ENCODE measurements around the gene ABCD2.
"Not testable (repeated sequence)": the region's sequence is repeated elsewhere in the genome, so short reads cannot be mapped to it uniquely, and the experiment has no call there.

ABCD2 gene

DNA sequence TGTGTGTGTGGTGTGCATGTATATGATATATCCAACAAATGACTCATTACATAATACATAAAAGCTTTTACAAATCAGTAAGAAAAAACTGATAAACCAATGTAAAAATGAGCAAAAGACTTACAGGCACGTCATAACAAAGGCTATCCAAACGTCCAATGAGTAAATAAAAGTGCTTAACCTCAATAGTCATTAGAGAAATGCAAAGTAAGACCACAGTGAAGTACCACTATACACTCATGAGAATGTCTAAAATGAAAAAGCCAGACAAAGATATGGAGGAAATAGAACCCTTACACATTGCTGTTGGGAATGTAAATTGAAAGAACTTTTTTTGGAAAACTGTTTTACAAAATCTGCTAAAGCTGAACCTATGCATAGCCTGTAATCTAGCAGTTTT lies 7.8 kb downstream of the ABCD2 start:
- no peak for DNase-seq

DNA sequence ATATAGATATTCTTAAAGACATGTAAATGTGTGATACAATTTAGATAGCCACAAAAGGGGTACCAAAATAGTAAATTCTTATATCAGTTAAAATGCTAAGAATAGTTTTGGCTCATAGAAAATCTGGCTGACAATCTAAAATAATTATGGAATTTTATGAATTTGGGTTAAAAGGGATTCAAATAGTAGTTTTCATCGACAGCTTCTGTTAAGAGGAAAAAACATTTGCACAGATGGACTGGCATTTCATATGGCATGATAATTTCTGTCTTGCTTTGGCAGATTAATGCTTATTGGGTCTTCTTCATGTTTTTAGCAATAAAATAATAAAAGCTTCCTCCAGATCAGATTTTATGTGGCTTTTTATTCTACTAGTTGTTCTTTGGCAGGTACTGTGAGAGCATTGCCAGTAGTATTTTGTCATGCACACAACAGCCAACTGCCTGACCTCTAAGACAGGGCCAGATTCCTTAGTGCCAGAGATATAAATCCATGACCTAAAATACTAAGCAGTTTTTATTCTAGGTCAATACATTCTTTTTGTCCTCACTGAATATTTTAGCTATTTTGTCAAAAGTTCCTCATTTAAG lies 9.1 kb downstream of the ABCD2 start:
- no peak for DNase-seq

DNA sequence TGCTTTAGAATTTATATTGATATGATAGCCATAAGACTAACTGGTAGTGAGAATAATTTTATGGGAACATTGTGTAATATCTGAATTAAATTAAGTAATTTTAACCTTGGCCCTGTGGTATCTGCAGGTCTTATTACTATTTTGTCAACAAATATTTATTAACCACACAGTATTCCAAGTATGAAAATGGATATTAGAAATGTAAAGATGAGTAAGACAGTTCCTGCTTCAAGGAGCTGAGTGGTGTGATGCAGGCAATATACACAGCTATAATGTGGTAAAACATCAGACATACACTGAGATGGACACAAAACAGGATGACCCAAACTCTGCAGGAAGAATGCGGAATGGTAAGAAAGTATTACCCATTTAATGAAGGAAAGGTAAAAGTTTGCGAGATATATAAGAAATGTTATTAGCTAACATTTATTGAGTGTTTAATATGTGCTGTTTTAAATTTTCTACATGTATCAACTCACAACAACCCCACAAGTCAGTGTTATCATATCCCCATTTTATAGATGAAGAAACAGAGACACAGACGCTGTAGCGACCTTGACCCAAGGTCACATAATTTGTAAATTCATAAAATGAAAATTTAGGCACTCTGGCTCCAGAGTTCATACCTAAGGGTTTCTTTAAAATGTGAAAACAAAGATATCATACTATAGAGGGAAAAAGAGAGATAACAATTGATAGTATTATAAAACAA lies 12.7 kb downstream of the ABCD2 start:
- no peak for DNase-seq

DNA sequence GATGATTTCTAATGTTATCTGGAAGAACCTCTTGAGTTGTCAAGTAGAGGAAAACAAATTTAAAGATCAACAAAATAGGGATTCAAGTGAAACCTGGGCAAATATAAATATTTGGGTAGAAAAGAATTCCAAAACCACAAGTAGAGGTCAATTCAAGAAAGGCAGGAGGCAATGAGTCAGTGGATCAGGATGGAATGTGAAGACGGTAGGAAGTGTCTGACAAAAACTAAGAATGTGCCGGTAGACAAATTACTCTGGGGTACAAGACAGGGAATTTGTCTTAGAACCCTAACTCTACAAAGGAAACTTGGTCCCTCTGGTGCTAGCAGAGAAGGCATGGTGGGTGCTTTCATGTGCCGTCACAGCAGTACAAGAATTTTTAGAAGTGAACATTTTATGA lies 13.6 kb downstream of the ABCD2 start:
- DNase-seq = no peak

DNA sequence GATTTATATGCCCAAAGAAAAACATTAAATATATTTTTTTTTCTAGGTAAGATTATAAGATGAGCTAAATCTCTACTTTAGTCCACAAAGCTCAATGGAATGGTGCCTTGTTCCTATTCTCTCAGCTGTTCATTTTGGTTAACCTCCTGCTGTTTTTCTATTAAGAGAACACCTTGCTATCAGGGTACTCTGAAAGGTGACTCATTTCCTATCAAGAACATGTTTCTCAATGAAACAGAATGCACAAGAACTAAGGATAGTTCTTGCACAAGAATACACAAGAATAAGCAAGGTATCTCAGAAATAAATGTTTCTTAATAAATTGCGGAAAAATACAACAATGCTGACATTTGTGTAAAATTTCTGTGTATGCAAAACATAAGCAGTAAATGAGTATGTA lies 14.1 kb downstream of the ABCD2 start:
- no peak for DNase-seq

DNA sequence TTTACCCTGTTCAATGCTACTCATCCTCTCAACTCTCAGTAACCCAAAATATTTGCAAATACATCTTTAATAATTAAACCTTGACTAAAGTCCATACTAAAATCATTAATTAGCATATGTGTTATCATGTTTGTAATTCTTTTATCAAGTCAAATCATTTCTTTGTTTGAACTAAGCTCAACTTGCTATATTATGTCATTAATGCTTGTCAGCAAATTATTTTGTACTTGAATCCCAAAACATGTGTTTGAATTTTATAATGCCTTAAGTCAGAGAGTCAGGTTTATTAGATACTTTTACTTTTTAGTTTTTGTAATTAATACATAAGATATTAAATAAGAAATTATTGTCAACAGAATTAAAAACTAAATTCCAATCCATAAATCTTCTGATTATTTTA lies 16.5 kb downstream of the ABCD2 start:
- no peak for DNase-seq

DNA sequence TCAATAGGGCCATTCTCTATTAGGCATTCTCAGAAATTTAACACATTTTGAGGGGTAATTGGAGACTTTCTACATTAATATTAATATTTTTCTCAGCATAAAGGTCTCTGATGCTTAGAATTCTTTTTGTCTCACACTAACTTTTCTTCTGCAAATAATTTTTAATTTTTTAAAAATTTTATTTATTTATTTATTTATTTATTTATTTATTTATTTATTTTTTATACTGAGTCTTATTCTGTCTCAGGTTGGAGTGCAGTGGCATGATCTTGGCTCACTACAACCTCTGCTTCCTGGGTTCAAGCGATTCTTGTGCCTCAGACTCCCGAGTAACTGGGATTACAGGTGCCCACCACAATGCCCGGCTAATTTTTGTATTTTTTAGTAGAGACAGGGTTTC lies 17.7 kb downstream of the ABCD2 start:
- not testable (repeated sequence) for DNase-seq

DNA sequence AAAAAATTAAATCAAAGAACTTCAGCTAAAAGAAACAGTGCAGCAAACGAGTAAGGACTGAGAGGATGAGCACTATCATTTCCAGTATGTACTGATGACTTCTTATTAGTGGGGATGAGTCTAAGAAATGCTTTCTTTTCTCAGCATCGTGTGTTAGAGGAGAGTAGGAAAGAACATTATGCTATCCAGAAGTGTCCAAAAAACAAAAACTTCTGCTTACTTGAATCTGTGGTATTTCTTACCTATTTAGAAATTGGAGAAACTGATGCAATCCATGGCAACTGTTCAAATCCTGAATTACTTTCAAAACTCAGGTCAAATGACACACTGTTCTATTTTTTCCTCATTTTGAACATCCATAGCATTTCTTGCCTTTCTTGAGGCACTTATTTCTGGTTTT lies 23.7 kb downstream of the ABCD2 start:
- DNase-seq = no peak

DNA sequence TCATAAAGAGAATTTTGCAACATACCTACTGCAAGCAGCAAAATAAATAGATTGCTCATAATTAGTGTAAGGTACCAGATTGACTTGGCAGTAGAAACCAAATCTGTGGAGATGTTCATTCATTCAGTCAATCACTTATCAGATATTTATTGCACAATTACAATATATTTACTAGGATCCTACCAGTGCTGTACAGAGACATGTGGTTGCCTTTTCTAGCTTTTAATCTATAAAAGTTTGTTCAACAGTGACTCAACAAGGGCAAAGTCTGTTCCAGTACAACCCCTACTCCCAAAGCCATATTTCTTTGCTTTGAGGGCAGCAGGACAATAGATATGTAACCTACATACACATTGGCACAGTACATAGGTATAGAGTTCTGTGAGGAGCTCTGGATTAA lies 27.3 kb downstream of the ABCD2 start:
- DNase-seq = no peak

DNA sequence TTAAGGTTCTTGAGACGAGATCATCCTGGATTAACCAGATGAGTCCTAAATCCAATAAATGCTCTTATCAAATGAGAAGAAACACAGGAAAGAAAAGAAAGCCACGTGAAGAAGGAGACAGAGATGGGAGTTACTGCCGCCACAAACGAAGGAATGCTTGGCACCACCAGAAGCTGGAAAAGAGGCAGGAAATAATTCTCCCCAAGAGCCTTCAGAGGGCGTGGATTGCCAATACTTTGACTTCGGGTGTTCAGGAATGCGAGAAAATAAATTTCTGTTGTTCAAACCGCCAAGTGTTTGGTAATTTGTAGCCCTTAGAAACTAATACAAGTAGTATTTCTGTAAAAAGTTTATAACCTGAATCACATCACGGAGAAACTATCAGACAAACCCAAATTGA lies 31.3 kb downstream of the ABCD2 start:
- DNase-seq = no peak

DNA sequence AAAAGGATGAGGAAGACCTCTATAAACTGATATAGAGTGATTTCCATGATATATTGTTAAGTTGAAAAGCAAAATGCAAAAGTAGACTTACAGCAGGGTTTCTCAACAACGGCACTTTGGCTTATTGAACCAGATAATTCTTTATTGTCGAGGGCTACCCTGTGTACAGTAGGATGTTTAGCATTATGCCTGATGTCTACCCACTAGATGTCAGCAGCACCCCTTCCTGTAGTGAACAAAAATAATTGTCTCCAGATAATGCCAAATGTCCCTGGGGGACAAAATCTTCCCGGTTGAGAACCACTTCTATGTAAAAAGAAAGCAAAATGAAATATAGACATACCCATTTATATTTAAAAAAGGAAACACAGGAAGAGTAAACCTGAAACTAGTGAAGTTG lies 32.4 kb downstream of the ABCD2 start:
- no peak for DNase-seq

DNA sequence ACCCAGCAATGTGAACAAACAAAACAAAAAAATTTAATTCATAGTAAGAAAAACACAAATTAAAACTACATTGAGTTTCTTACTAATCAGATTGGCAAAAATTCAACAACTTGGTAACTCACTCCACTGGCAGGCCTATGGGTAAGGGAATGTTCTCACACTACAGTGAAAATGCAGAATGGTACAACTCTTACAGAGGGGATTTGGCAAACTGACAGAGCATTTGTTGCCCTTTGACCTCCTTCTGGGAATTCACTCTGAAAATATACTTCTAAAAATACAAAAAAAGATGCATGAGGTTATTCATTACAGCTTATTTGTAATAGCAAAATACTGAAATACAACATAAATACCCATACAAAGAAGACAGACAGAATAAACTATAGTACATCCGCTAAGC lies 32.8 kb downstream of the ABCD2 start:
- DNase-seq = no peak

DNA sequence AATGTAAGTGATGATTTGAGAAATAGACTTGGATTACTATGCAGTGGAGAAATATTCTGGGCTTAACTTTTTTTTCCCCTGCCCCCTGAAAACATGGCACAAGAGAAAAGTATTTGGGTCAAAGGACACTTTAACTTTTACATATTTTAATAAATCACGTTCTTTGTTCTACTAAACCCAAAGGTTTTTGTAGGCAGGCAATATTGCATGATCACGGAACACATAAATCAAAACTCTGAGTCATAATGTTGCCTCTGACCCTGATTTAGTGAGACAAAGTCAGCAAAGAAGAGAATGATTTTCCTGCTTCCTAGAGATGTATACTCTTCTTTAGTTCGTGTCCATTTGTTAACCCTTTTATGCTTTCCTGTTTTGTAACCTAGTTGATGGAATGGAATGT lies 38.0 kb downstream of the ABCD2 start:
- DNase-seq = no peak

DNA sequence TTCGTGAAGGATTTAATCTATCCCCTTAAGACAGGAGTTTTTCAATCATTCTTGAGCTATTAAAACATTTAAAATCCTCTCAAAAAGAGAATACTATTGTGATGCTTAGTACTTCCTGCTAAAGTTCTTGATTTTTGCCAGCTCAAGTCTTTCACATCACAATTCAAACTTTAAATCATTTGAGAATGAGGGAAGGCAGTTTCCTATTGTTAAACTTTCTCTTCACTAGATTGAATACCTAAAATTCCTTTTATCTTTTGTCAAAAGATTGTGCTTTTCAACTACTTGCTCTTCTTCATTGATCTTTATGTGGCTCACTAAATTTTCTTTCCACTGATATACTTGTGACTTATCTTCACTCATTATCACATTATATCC lies 44.1 kb downstream of the ABCD2 start:
- DNase-seq = no peak

DNA sequence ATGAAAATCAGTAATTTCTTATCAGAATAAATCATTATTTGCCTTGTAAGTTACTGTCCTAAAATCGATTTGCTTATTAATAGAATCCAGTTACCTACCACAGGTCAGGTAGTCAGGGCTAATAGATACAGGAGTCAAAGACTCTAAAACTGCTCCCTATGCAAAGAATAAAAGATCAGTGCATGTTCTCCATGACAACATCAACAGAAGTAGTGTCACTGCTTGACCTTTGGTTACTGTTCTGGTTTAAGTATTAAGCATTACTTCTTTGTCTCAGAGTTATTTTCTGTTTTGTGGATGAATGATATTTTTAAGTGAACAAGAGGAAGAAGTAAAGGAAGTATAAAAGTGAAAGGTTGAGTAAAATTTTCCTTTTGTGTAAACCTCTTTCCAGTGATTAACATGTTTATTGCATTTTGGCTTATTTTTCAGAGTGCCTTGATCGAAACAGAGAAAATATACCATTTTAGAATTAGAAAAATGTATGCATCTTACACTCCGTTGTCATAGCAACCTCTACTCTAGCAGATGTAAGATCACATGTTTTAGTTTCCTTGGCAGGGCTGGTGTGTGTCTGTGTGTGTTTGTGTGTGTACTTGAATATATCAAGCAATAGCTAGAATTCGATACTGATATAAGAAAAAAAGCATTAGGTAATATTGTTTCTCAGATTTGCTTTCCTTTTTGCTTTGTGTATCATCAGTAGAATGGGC lies 44.7 kb downstream of the ABCD2 start:
- no peak for DNase-seq

DNA sequence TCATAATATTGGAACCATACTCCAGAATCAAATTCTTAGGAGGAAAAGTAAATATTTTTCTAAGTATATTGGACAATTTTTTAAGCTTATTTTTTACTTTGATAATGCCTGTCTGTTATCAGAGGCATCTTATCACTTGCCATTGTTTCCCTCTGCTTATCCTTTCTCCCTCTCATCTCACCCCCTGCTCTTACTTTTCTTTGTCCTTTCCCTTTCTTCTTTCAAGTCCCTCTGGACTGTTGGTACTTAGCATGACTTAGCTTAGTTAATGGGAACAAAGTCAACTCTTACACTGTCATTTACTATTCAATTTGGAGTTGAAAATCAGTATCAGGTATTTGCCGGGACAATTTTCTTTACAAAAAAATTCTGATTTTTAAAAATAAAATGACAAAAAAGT lies 45.2 kb downstream of the ABCD2 start:
- no peak for DNase-seq

DNA sequence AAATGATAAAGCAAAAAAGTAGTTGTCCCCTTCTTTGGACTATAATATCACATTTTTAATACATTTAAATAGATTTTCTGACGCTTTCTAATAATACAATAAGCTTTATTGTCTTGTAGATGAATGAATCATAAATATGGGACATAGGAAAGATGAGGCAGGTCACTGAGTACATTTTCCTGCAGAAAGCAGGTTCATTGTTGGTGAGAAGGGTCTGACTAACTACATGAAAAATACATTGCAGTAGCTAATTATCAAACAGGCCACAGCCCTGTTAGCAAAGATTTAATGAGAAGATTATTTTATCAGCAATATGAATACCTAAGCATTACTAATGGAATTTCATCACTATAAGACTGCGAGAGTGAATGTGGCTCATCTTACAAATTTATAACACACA lies 45.6 kb downstream of the ABCD2 start:
- DNase-seq = no peak

DNA sequence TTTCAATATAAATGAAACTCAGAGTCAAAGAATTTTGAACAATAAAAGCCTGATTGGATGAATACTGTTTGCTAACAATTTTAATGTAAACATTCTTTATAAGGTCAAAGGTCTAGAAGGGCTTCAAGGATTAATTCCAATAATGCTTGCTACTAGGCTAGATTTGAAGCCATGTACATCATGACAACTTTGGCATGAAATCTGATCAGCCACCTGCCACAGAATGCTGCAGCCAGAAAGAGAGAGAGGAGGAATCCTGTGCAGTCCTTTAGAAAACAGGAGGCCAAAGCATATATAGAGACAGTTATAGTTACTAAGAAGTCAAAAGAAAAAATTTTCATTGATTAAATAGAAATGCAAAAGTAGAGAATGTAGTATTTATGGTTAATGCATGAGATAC lies 47.1 kb downstream of the ABCD2 start:
- DNase-seq = no peak

DNA sequence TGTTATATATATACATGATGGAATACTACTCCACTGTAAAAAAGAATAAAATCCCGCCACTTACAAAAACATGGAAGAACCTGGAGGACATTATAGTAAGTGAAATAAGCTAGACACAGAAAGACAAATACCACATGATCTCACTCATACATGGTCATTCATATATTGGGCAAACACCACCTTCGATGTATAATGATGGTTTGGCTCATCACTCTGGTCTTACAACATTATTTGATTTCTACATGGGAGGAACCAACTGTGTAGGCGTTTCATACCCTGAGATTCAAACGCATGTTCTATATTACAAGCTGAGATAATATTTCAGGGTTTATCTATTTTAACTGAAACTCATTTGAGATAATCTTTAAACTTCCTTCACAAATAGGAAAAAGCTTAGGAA lies 48.3 kb downstream of the ABCD2 start:
- no peak for DNase-seq

DNA sequence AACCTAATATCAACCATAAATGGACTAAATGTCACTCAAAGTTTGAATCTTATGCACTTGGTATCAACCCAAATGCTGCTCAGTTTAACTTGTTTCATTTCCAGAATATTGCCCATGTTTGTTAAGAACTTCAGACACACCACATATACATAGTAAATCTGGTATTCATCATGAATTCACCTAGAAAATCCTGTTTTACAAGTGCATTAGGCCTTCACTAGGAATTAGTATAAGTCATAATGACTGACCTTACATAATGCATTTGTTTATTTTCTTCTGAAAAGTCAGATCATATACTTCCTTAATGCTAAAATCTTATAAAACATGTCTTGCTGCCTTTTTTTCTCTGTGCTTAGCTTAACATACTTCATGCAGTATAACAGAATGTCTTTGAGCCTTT lies 66.1 kb downstream of the ABCD2 start:
- no peak for DNase-seq

DNA sequence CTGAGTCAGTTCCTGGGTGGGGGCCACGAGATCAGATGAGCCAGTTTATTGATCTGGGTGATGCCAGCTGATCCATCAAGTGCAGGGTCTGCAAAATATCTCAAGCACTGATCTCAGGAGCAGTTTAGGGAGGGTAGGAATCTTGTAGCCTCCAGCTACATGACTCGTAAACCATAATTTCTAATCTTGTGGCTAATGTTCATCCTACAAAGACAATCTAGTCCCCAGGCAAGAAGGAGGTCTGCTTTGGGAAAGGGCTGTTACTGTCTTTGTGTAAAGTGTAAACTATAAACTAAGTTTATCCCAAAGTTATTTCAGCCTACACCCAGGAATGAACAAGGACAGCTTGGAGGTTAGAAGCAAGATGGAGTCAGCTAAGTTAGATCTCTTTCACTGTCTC lies 75.4 kb downstream of the ABCD2 start:
- not testable (repeated sequence) for DNase-seq

DNA sequence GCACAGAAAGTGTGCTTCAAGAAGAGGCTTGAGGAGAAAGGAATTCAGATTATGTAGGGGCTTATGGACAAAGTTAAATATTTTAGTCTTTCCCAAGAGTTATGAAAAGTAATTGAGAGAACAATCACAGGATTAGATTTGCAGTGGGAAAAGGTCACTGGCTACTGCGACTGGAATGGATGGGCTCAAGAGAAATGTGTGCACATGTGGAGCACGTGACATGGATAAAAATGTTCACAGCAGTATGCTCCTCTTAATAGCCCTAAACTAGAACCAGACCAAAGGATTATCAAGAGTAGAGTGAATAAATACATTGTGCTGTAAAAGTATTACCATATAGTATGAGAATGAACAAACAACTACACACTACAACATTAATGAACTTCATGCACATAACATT lies 78.1 kb downstream of the ABCD2 start:
- no peak for DNase-seq

DNA sequence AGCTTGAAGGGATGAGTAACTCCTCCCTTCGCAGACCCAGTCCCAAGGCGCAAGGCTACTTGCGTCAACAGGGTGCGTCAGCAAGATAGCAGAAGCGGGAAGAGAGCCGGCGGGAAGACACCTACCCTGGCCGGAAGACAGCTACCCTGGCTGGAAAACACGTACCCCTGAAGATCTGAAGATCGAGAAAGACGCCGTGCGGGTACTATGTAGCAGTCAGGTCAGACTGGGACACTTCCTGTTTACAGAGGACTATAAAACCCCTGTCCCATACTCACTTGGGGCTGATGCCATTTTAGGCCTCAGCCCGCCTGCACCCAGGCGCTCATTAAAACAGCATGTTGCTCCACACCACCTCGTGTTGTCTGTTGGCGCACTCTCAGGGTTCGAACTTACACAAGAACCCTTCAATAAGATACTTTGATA lies 80.9 kb downstream of the ABCD2 start:
- DNase-seq = no peak

DNA sequence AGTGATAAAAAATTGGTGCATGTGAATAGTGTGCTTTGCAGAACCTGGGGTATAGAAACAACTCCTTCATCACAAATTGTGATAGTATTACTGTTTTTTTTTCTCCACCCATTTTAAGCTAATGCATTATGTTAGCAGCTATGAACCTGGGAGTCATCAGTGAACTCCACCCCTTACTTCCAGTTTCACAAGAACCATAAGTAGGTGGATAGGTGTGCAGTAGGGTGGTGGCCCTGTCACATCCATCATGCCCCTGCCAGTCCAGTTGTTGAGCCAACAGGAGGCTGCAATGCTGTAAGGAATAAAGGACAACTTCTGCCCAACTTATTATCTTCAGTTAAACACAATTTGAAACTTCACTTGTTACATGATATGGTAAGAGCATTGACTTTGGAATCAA lies 85.7 kb downstream of the ABCD2 start:
- no peak for DNase-seq

DNA sequence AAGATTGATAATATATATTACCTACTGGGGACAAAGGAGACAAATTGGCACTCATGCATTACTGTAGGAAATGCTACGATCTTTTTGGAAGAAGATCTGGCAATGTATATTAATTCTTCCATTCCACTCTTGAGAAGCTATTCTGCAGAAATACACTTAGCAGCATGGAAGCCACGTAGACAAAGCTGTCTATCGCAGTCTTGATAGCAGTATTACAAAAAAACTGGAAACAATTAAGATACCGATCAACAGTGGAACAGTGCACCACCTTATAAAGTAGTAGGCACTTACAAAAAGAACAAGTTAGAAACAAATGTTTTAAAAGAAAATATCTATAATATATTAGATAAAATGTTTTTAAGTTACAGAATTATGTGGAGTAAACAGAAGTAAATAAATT lies 87.2 kb downstream of the ABCD2 start:
- DNase-seq = no peak

Measured in SIG-M5 (cell line).